Hepatocyte (in vitro differentiated cells): ENCODE measurements around the gene EPHB2.

Experiments used
- CTCF ChIP-seq: fragments of 200-600 bp; sonication (generic); IDR thresholded peaks from 2 replicates; pipeline ENCODE4 v1.5.1; 2016; ENCODE audit warnings: antibody characterized with exemption, mild to moderate bottlenecking; ENCODE audit not compliant: poor library complexity
- EZH2phosphoT487 ChIP-seq: fragments of 200-600 bp; sonication (generic); IDR thresholded peaks from one replicate; pipeline ENCODE4 v1.6.1; 2018; ENCODE audit warnings: antibody characterized with exemption, mild to moderate bottlenecking, low read depth, moderate library complexity; ENCODE audit not compliant: unreplicated experiment, severe bottlenecking

DNA sequence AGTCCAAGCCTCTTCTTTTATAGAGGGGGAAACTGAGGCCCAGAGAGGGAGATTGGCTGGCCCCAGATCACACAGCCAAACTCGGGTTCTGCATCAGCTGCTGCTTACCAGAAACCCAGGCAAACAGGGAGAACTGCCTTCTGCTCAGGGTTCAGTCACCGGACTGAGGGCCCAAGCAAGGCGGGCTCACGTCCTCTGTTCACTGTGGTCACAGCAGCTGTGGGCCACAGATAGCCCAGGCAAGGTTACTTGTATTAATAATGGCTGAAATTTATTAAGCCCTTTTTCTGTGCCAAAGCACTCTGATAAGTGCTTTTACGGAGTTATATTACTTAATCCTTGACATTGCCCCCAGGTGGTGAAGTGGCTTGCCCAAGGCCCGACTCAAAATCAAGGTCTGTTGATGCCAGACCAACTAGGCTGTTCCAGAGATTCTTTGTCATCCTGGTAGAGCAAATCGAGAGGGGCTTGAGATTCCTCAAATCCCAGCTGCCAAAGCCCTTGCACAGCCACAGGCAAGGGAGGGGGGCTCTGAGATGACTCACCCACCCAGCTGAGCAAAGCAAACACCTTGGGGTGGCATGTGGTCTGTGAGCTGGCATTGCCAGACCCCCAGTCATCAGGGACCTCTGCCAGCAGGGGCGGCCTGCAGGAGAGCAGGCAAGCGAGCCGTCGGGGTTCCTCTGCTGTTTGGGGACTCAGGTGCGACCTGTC, 36.5 kb downstream of the EPHB2 start:
- no peak for TF ChIP-seq CTCF
- no peak for TF ChIP-seq EZH2phosphoT487
